Activated naive CD4-positive, alpha-beta T cell treated with anti-CD3 and anti-CD28 coated beads, Interleukin-2, amount 10 ng/mL, durations not matched to agents 7 days and 5 days (primary cell): ENCODE data around the gene NTF4.
"Not testable (repeated sequence)": the region's sequence is repeated elsewhere in the genome, so short reads cannot be mapped to it uniquely, and the experiment has no call there.

Experiments used
- CTCF ChIA-PET: fragments of 350-600 bp; sonication (Branson Sonifier 250); formaldehyde crosslinking; loops from one replicate; lab custom pipeline; 2021; ENCODE audit warnings: antibody characterized with exemption; lab: Charles Lee
- DNase-seq: peaks from one replicate; pipeline ENCODE4 v3.0.0-alpha.2; 2020
- H3K27ac Mint-ChIP-seq: one replicate; pipeline ENCODE4 v1.8.0; 2021; ENCODE audit warnings: mild to moderate bottlenecking, moderate library complexity, mixed read lengths
- H3K27me3 Mint-ChIP-seq: one replicate; pipeline ENCODE4 v1.8.0; 2021; ENCODE audit warnings: mild to moderate bottlenecking, mixed read lengths
- H3K36me3 Mint-ChIP-seq: one replicate; pipeline ENCODE4 v1.8.0; 2021; ENCODE audit warnings: mixed read lengths
- H3K4me1 Mint-ChIP-seq: one replicate; pipeline ENCODE4 v1.8.0; 2021; ENCODE audit warnings: mixed read lengths
- H3K4me3 Mint-ChIP-seq: one replicate; pipeline ENCODE4 v1.8.0; 2021; ENCODE audit warnings: mild to moderate bottlenecking, moderate library complexity, mixed read lengths
- H3K9me3 Mint-ChIP-seq: one replicate; pipeline ENCODE4 v1.8.0; 2021; ENCODE audit warnings: mixed read lengths

NTF4 gene

DNA sequence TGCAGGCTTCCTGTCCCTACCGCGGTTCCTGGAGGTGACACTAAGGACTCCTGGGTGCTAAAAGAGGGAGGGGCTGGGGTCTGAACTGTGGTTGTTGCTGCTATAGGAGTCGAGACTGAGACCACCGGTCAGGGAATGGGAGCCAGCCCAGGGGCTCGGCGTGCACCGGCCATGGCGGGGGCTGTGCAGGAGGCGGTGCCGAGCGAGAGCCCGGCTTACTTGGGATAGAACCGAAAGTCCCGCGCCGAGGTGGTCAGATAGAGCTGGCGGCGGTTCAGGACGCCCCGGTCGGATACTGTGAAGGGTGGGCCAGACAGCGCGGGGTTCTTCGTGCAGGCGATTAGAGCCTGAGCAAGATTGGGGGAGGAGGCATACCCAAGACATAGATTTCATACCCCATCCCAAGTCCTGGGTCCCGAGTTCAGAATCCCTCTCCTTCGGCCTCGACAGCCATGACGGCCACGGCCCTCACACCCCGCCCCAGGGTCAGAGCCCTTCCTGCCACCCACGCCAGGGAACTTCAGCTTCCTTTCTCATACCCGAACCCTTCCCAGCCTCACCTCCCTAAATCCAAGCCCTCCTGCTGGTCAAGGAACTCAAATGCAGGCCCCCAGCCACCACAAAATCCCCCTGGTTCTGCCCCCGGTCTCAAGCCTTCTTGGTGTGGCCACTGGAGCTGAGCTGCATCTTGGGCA, 7.6 kb downstream of the NTF4 start:
- not testable (repeated sequence) for H3K27ac Mint-ChIP-seq, DNase-seq, H3K36me3 Mint-ChIP-seq, H3K9me3 Mint-ChIP-seq
- CTCF ChIA-PET = interaction anchor here (1.0 kb wide), 1 partner anchor 41 kb away, joined by 6 read pairs; no protein-coding TSS in a partner anchor
- Mint-ChIP-seq H3K27me3 (peaks cover 91% of the 10 kb centered on the region), H3K4me1 (peaks cover 26% of the 10 kb centered on the region), H3K4me3 (peak overlapping the region; percentile 70)

DNA sequence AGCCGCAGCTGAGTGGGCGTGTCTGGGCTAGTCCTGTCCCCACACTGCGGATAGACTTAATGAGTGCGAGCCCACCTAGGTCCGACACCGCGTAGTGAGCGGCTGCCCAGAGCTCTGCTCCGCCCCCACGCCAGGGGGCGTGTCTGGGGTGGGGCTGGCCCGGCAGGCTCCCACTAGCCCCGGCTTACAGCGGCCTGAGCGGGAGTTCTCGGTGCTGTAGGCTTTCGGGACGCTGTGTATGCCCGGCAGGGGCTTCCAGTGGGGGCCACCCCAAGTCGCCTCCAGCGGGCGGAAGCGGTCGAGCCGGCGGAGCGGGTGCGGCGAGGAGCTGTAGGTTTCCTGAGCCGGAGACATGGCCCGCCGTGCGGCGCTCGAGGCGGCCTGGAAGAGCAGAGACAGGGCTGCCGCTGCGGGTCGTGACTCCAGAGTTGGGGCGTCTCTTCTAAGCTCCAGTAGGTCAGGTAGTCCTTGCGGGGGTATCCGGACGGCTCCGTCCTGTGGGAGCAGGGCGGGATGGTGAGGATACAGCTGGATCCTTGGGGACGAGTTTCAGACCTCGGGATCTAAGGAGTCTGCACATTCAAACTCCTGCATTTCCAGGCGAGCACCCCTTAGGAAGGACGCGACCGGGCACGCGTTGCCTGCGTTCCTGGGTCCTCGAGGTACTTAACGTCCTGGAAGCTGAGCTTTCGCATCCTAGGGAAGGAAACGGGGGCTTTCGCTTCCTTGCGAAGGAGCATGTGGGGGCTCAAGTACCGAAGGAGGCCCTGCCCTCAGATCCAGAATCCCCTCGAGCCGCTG, 8.3 kb downstream of the NTF4 start:
- CTCF ChIA-PET = interaction anchor here (1.0 to 1.4 kb wide), 2 partner anchors 42 to 56 kb away, joined by 4 to 6 read pairs; no protein-coding TSS in a partner anchor
- DNase-seq = peak; percentile 66
- Mint-ChIP-seq H3K36me3 (peaks cover 3% of the 10 kb centered on the region), H3K27me3 (peaks cover 83% of the 10 kb centered on the region), H3K9me3 (no peaks in the 10 kb centered on the region), H3K4me1 (peaks cover 26% of the 10 kb centered on the region), H3K27ac (no peak overlapping the region), H3K4me3 (peak overlapping the region; percentile 70)

DNA sequence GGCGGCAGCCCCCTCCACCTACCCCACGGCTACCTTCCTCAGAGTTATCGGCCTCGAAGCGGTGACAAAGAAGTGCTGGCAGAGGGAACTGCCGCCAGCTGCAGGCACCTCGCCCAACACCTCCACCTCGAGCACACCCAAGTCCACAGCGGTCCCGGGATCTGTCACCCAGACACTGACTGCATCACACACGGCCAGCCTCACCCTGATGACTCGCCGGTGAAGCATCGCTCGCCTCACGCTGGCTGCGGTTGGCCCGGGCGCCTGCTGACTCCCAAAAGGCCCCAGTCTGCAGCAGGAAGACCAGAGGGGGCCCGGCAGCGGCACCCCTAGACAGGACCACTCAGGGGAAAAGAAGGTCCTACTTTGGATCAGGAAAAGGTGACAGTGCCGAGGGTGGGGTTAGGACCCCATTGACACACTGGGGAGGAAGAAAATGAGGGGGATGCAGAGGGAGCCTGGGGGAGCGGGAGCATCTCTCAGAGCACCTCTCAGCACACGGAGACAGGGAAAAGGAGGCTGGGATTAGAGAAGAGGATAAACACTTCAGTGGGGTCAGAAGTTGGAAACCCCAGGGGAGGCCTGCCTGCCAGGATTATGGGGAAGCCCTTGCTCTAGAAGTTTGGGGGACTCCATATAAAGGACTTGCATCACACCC, 14.1 kb downstream of the NTF4 start:
- H3K27me3 Mint-ChIP-seq = peaks cover 33% of the 10 kb centered on the region
- H3K4me3 Mint-ChIP-seq, CTCF ChIA-PET, H3K4me1 Mint-ChIP-seq, H3K36me3 Mint-ChIP-seq, H3K27ac Mint-ChIP-seq, DNase-seq, H3K9me3 Mint-ChIP-seq: not testable (repeated sequence)

- CTCF ChIA-PET, H3K36me3 Mint-ChIP-seq, DNase-seq, H3K4me3 Mint-ChIP-seq, H3K27ac Mint-ChIP-seq, H3K4me1 Mint-ChIP-seq, H3K9me3 Mint-ChIP-seq: not testable (repeated sequence)
- H3K27me3 Mint-ChIP-seq = peaks cover 30% of the 10 kb centered on the region
Measured at GRCh38 chr19:49049834-49050233, 14.8 kb downstream of the NTF4 start.

GRCh38 chr19:49049011-49049410, 15.6 kb downstream of the NTF4 start, which contains the start of gene CGB8:
TSS of gene CGB8 (minus strand) at chr19:49049111. CDS start at chr19:49048739, 372 bp downstream.
- CTCF ChIA-PET, H3K9me3 Mint-ChIP-seq, DNase-seq, H3K4me3 Mint-ChIP-seq, H3K36me3 Mint-ChIP-seq, H3K4me1 Mint-ChIP-seq, H3K27ac Mint-ChIP-seq: not testable (repeated sequence)
- peaks cover 25% of the 10 kb centered on the region for H3K27me3 Mint-ChIP-seq

- DNase-seq, H3K36me3 Mint-ChIP-seq, H3K27me3 Mint-ChIP-seq, H3K4me1 Mint-ChIP-seq, H3K4me3 Mint-ChIP-seq, CTCF ChIA-PET, H3K27ac Mint-ChIP-seq, H3K9me3 Mint-ChIP-seq: not testable (repeated sequence)
Measured at GRCh38 chr19:49043548-49043947, 21.1 kb downstream of the NTF4 start, which contains the start of gene CGB5. TSS of gene CGB5 (plus strand) at chr19:49043848. CDS start at chr19:49044210, 362 bp downstream.

- H3K27me3 Mint-ChIP-seq, H3K4me1 Mint-ChIP-seq, CTCF ChIA-PET, H3K27ac Mint-ChIP-seq, H3K36me3 Mint-ChIP-seq, H3K4me3 Mint-ChIP-seq, DNase-seq, H3K9me3 Mint-ChIP-seq: not testable (repeated sequence)
Measured at GRCh38 chr19:49042666-49043065, 22.0 kb downstream of the NTF4 start.

DNA sequence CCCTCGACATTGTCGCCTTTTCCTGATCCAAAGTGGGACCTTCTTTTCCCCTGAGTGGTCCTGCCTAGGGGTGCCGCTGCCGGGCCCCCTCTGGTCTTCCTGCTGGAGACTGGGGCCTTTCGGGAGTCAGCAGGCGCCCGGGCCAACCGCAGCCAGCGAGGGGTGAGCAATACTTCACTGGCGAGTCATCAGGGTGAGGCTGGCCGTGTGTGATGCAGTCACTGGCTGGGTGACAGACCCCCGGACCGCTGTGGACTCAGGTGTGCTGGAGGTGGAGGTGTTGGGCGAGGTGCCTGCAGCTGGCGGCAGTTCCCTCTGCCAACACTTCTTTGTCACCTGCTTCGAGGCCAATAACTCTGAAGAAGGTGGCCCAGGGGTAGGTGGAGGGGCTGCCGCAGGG, 22.4 kb downstream of the NTF4 start:
- Mint-ChIP-seq H3K4me1 (no peaks in the 10 kb centered on the region), H3K9me3 (no peaks in the 10 kb centered on the region), H3K27ac (no peak overlapping the region), H3K27me3 (peaks cover 4% of the 10 kb centered on the region), H3K36me3 (no peaks in the 10 kb centered on the region), H3K4me3 (no peak overlapping the region)
- CTCF ChIA-PET = no interaction called here
- DNase-seq = no peak

DNA sequence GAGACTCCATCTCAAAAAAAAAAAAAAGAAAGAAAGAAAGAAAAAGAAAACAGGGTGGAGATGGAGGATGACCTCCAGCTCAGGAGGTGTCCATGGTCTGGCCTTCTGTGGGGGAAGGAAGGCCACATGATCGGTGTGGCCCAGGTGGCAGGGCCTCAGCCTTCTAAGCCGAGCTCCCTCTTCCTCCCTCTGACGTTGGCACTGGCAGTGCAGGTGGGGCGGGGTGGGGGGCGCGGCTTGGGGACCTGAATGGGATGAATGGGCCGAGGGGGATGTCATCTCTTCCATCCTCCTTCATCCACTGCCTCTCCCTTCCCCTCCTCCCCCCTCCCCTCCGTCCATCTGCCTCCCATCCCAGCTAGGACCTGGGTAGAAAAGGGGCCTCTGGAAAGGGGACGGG, 24.9 kb downstream of the NTF4 start:
- not testable (repeated sequence) for DNase-seq, H3K36me3 Mint-ChIP-seq, H3K4me1 Mint-ChIP-seq, H3K27ac Mint-ChIP-seq, H3K4me3 Mint-ChIP-seq, H3K9me3 Mint-ChIP-seq, H3K27me3 Mint-ChIP-seq
- CTCF ChIA-PET = interaction anchor here (0.7 kb wide), 1 partner anchor 24 kb away, joined by 3 read pairs; no protein-coding TSS in a partner anchor

- not testable (repeated sequence) for H3K27ac Mint-ChIP-seq, H3K4me3 Mint-ChIP-seq, H3K4me1 Mint-ChIP-seq, H3K36me3 Mint-ChIP-seq, DNase-seq, H3K9me3 Mint-ChIP-seq, H3K27me3 Mint-ChIP-seq
- CTCF ChIA-PET = interaction anchor here (0.7 to 1.0 kb wide), 2 partner anchors 25 to 36 kb away, joined by 3 read pairs; no protein-coding TSS in a partner anchor
Measured at GRCh38 chr19:49038557-49039276, 25.9 kb downstream of the NTF4 start.

DNA sequence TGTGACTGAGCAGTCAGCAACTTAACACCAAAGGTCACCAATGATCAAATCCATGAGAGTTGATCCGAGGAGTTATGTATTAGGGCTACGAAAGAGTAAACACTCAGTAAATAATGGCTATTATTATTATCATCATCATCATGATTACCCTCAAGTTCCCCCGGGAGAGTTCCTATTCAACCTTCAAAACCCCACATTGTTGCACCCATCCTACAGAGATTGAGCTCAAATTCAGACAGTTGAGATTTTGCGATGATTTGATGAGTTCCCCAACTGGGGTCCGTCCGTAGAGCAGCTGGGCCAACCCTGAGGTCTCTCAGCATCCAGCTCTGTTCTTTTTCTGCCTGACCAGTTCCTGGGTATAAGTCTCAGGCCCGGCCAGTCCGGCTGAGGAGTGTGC, 26.5 kb downstream of the NTF4 start:
- H3K4me1 Mint-ChIP-seq, H3K27me3 Mint-ChIP-seq, H3K36me3 Mint-ChIP-seq, H3K27ac Mint-ChIP-seq, H3K9me3 Mint-ChIP-seq, H3K4me3 Mint-ChIP-seq, DNase-seq: not testable (repeated sequence)
- CTCF ChIA-PET = interaction anchor here (0.7 to 1.0 kb wide), 2 partner anchors 36 to 187 kb away, joined by 3 read pairs; no protein-coding TSS in a partner anchor

DNA sequence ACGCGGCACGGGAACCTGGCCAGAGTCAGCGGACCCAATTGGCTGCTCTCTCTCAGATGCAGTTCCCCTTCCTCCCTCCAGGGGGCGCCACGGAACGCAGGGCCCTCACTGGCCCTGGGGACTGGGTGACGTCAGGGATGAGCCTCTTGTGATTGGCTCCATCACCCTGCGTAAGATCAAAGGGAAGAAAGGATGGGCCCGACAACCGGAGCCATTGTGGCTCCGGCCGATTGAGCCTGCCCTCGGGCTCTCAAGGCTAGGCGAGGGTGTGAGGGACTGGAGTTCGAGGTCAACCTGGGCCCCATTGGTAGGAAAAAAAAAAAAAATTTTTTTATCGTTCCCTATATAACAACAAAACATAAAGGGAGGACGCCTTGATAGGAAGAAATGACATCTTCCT, 27.8 kb downstream of the NTF4 start, which contains the start of gene CGB1:
Gene CGB1, minus strand, starts transcription at position 81 of the 400 bp plus-strand sequence. CDS start 184 bp downstream, outside the sequence.
- Mint-ChIP-seq H3K27ac (peak within 1 kb of the TSS; percentile 76), H3K27me3 (peaks cover 15% of the 10 kb centered on the region)
- H3K4me1 Mint-ChIP-seq, H3K36me3 Mint-ChIP-seq, H3K9me3 Mint-ChIP-seq, H3K4me3 Mint-ChIP-seq, CTCF ChIA-PET: not testable (repeated sequence)
- DNase-seq = peak; percentile 65

- H3K27ac Mint-ChIP-seq, H3K36me3 Mint-ChIP-seq, H3K4me3 Mint-ChIP-seq, H3K9me3 Mint-ChIP-seq, H3K4me1 Mint-ChIP-seq: not testable (repeated sequence)
- CTCF ChIA-PET = interaction anchor here (0.7 to 1.8 kb wide), 2 partner anchors 20 to 244 kb away, joined by 3 to 5 read pairs; no protein-coding TSS in a partner anchor
- peak; percentile 70 for DNase-seq
- H3K27me3 Mint-ChIP-seq = peaks cover 19% of the 10 kb centered on the region
Measured at GRCh38 chr19:49031642-49032301, 32.8 kb downstream of the NTF4 start, which contains the start of gene CGB2. TSS of gene CGB2 (plus strand) at chr19:49031890. CDS start at chr19:49032096, 206 bp downstream.
